ENCODE measurements around the gene ANKFN1. TPM values are rescaled to one million over a fixed set of nuclear protein-coding genes. Genes with fewer than 3 reads are reported as not detected.

Gene ANKFN1
- total RNA-seq, 1 experiment from 2014 or later: not detected

DNA sequence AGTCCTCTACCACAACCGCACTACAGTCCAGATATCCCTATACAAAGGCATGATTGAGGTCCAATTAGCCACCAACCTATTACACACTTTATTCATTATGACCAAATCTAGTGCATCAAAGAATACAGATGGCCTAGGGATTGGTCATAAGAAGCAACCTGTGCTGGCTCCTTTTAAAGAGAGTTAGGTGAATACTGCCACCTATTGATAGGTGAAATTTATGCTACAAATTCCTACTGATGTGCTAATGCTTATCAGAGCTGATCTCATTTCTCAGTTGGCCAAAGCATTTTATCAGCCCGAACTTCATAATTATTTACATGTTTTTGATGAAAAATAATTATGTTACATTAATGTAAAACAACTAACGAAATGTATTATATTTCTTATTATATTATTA lies 166.3 kb downstream of the ANKFN1 start:
- Histone ChIP-seq H3K4me1 (ENCODE audit: control insufficient read depth, insufficient read depth, low read length) (no peaks in the 10 kb centered on the region), H3K27me3 (ENCODE audit: control insufficient read depth, insufficient read depth, low read length) (no peaks in the 10 kb centered on the region), H3K36me3 (ENCODE audit: control insufficient read depth, insufficient read depth, low read length) (no peaks in the 10 kb centered on the region), H3K9me3 (ENCODE audit: control insufficient read depth, insufficient read depth, low read depth, low read length) (no peaks in the 10 kb centered on the region), H3K4me3 (ENCODE audit: low read depth in 2 of 2, low read length in 2 of 2) (no peak overlapping the region), H3K27ac (ENCODE audit: low read length) (no peak overlapping the region)
- ChIA-PET POLR2A (no interaction called here), CTCF (interaction anchor here (0.6 to 1.0 kb wide), 2 partner anchors 13 to 793 kb away, joined by 3 read pairs; no protein-coding TSS in a partner anchor)
- intact Hi-C loops (cut with micrococcal nuclease; ENCODE audit: unreplicated experiment) (loop anchor here (5.0 kb wide), 2 partner anchors 187 to 792 kb away; no protein-coding TSS in a partner anchor), in situ Hi-C loops (cut with HindIII; ENCODE audit: low pct_unique_long_range_greater_than_20kb, low sequenced_read_pairs) (no loop called here)
- BruUV-seq (replicated peaks): no TSS peak
- TF ChIP-seq, protein P1, sequence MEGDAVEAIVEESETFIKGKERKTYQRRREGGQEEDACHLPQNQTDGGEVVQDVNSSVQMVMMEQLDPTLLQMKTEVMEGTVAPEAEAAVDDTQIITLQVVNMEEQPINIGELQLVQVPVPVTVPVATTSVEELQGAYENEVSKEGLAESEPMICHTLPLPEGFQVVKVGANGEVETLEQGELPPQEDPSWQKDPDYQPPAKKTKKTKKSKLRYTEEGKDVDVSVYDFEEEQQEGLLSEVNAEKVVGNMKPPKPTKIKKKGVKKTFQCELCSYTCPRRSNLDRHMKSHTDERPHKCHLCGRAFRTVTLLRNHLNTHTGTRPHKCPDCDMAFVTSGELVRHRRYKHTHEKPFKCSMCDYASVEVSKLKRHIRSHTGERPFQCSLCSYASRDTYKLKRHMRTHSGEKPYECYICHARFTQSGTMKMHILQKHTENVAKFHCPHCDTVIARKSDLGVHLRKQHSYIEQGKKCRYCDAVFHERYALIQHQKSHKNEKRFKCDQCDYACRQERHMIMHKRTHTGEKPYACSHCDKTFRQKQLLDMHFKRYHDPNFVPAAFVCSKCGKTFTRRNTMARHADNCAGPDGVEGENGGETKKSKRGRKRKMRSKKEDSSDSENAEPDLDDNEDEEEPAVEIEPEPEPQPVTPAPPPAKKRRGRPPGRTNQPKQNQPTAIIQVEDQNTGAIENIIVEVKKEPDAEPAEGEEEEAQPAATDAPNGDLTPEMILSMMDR (IDR thresholded peaks at IDR 0.05): peak; percentile 68
- TF ChIP-seq TCF7L2 (IDR thresholded peaks at IDR 0.05; ENCODE audit: low read depth, low read length) (no peak), POLR2AphosphoS5 (IDR thresholded peaks at IDR 0.05; ENCODE audit: low read depth, low read length) (no peak), SIN3A (IDR thresholded peaks at IDR 0.05; ENCODE audit: borderline replicate concordance, insufficient read depth, low read depth, low read length) (no peak)
- TF ChIP-seq, protein P2, sequence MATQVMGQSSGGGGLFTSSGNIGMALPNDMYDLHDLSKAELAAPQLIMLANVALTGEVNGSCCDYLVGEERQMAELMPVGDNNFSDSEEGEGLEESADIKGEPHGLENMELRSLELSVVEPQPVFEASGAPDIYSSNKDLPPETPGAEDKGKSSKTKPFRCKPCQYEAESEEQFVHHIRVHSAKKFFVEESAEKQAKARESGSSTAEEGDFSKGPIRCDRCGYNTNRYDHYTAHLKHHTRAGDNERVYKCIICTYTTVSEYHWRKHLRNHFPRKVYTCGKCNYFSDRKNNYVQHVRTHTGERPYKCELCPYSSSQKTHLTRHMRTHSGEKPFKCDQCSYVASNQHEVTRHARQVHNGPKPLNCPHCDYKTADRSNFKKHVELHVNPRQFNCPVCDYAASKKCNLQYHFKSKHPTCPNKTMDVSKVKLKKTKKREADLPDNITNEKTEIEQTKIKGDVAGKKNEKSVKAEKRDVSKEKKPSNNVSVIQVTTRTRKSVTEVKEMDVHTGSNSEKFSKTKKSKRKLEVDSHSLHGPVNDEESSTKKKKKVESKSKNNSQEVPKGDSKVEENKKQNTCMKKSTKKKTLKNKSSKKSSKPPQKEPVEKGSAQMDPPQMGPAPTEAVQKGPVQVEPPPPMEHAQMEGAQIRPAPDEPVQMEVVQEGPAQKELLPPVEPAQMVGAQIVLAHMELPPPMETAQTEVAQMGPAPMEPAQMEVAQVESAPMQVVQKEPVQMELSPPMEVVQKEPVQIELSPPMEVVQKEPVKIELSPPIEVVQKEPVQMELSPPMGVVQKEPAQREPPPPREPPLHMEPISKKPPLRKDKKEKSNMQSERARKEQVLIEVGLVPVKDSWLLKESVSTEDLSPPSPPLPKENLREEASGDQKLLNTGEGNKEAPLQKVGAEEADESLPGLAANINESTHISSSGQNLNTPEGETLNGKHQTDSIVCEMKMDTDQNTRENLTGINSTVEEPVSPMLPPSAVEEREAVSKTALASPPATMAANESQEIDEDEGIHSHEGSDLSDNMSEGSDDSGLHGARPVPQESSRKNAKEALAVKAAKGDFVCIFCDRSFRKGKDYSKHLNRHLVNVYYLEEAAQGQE (IDR thresholded peaks at IDR 0.05; ENCODE audit: insufficient read depth in 1 of 2, low read depth in 2 of 2, low read length in 1 of 2): no peak
- DNase-seq (ENCODE audit: low read depth, low spot score) (peak; percentile 13), ATAC-seq (peak; percentile 87)

DNA sequence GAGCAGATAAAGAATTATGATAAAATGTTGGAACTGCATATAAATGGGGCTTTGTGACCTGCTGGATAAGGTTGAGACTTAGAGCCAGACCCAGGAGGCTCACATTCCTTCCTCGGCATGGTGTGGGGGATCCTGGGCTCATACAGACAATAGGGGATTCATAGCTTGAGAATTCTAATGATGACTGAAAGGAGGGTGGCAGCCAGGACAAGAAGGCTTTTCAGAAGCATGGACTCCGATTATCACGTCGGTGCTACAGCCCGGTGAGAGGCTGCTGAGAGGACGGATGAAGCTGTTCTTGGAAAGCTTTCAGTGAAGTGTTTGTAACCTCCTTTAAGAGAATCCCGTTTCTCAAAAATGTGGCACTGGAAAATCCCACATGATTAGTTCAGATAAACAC lies 167.2 kb downstream of the ANKFN1 start:
- intact Hi-C loops (cut with micrococcal nuclease; ENCODE audit: unreplicated experiment): no loop called here
- CTCF ChIA-PET: no interaction called here
- POLR2A ChIA-PET: no interaction called here
- in situ Hi-C loops (cut with HindIII; ENCODE audit: low pct_unique_long_range_greater_than_20kb, low sequenced_read_pairs): no loop called here
- Histone ChIP-seq H3K9me3 (ENCODE audit: control insufficient read depth, insufficient read depth, low read depth, low read length) (no peaks in the 10 kb centered on the region), H3K4me3 (ENCODE audit: low read depth in 2 of 2, low read length in 2 of 2) (no peak overlapping the region), H3K27me3 (ENCODE audit: control insufficient read depth, insufficient read depth, low read length) (no peaks in the 10 kb centered on the region), H3K4me1 (ENCODE audit: control insufficient read depth, insufficient read depth, low read length) (no peaks in the 10 kb centered on the region), H3K36me3 (ENCODE audit: control insufficient read depth, insufficient read depth, low read length) (no peaks in the 10 kb centered on the region), H3K27ac (ENCODE audit: low read length) (no peak overlapping the region)
- no TSS peak for BruUV-seq (replicated peaks)
- DNase-seq (ENCODE audit: low read depth, low spot score) (no peak), ATAC-seq (no peak)
- TF ChIP-seq SIN3A (IDR thresholded peaks at IDR 0.05; ENCODE audit: borderline replicate concordance, insufficient read depth, low read depth, low read length) (no peak), TCF7L2 (IDR thresholded peaks at IDR 0.05; ENCODE audit: low read depth, low read length) (no peak)
- TF ChIP-seq, protein P1 (IDR thresholded peaks at IDR 0.05): no peak
